Adrenal gland (tissue), 5 donors: ENCODE results near the gene KCNAB1.

Experiments used
- CTCF ChIP-seq, 6 experiments: fragments of 450-650 bp in 4 of 6; fragments of 200-600 bp in 2 of 6; sonication (generic) in 1 of 6; IDR thresholded peaks; 1 replicate in 5 of 6; 2 replicates in 1 of 6; pipeline versions ENCODE4 v1.5.1 to v1.8.0; 2016 to 2021; ENCODE audit warnings: antibody characterized with exemption in 6 of 6, mild to moderate bottlenecking in 2 of 6, moderate library complexity in 1 of 6
- POLR2A ChIP-seq, 2 donors: fragments of 450-650 bp; IDR thresholded peaks; one replicate each; pipeline ENCODE4 v1.6.1; 2017; ENCODE audit warnings: antibody characterized with exemption in 2 of 2, mild to moderate bottlenecking in 2 of 2, moderate library complexity in 1 of 2
- donor health status: DM: no; HTN: no; CAD: no.

GRCh38 chr3:156360963-156361362 is 240.6 kb downstream of the KCNAB1 start:
- no peak for TF ChIP-seq CTCF (IDR thresholded peaks at IDR 0.05)
- TF ChIP-seq POLR2A (IDR thresholded peaks at IDR 0.05), result no peak
